B cell (primary cell): ENCODE results near the gene CDC42SE1. TPM values are rescaled to one million over a fixed set of nuclear protein-coding genes. Genes with fewer than 3 reads are reported as not detected.

Experiments used
- ATAC-seq: fragments of 200-7000 bp; cut with Tn5 transposase; one replicate; pipeline ENCODE4 v1.10.0; 2021; ENCODE audit warnings: low read depth, mild to moderate bottlenecking, moderate number of reproducible peaks, moderate library complexity
- CTCF ChIA-PET: fragments of 350-600 bp; sonication (Branson Sonifier 250); formaldehyde crosslinking; loops from one replicate; lab custom pipeline; 2021; ENCODE audit warnings: antibody characterized with exemption, inconsistent platforms; lab: Charles Lee
- POLR2A ChIA-PET: fragments of 350-600 bp; sonication (Branson Sonifier 250); formaldehyde crosslinking; loops from one replicate; lab custom pipeline; 2021; ENCODE audit warnings: antibody characterized with exemption; lab: Charles Lee
- DNase-seq: peaks from one replicate; pipeline ENCODE4 v3.0.0; 2013
- H2AFZ ChIP-seq: 2 replicates; pipeline ENCODE4 v1.6.1; 2012; ENCODE audit warnings: mild to moderate bottlenecking, low read depth, low read length; ENCODE audit not compliant: insufficient read depth, poor library complexity, severe bottlenecking
- H3K27ac ChIP-seq, 2 donors: 1 replicate in 1 of 2; 2 replicates in 1 of 2; pipeline ENCODE4 v1.5.1; 2012 to 2013; ENCODE audit warnings: low read length in 2 of 2, mild to moderate bottlenecking in 2 of 2, moderate library complexity in 1 of 2
- H3K27me3 ChIP-seq, 4 experiments: fragments of 200-600 bp in 1 of 4; sonication (generic) in 1 of 4; replicated peaks in 1 of 4; 1 replicate in 2 of 4; 2 replicates in 2 of 4; pipeline versions ENCODE4 v1.6.1 to v1.7.0; 2013 to 2016; ENCODE audit warnings: low read length in 3 of 4, mild to moderate bottlenecking in 2 of 4, mixed read lengths in 1 of 4, moderate library complexity in 1 of 4; ENCODE audit not compliant: insufficient read depth in 4 of 4, control insufficient read depth in 3 of 4; ENCODE audit errors: control extremely low read depth in 1 of 4
- H3K36me3 ChIP-seq, 2 experiments: replicated peaks in 1 of 2; 1 replicate in 1 of 2; 2 replicates in 1 of 2; pipeline versions ENCODE4 v1.6.1 to v1.7.1; 2013; ENCODE audit warnings: low read length in 1 of 2; ENCODE audit not compliant: insufficient read depth in 2 of 2, control insufficient read depth in 1 of 2; ENCODE audit errors: control extremely low read depth in 1 of 2, extremely low read depth in 1 of 2
- H3K4me1 ChIP-seq, 2 donors: fragments of 200-600 bp in 1 of 2; sonication (generic) in 1 of 2; 1 replicate in 1 of 2; 2 replicates in 1 of 2; pipeline versions ENCODE4 v1.5.1 to v1.6.1; 2013 to 2017; ENCODE audit warnings: low read length in 2 of 2; ENCODE audit not compliant: control insufficient read depth in 2 of 2, insufficient read depth in 2 of 2
- H3K4me2 ChIP-seq: replicated peaks from 2 replicates; pipeline ENCODE3; 2012; ENCODE audit warnings: mild to moderate bottlenecking, low read depth, low read length; ENCODE audit not compliant: poor library complexity, severe bottlenecking
- H3K4me3 ChIP-seq, 5 experiments: fragments of 200-600 bp in 1 of 5; sonication (generic) in 1 of 5; 1 replicate in 3 of 5; 2 replicates in 2 of 5; pipeline versions ENCODE4 v1.5.1 to v1.7.0; 2011 to 2016; ENCODE audit warnings: low read length in 4 of 5, mild to moderate bottlenecking in 4 of 5, low read depth in 2 of 5, control low read depth in 1 of 5, moderate library complexity in 1 of 5; ENCODE audit not compliant: insufficient read depth in 1 of 5; ENCODE audit errors: control extremely low read depth in 1 of 5, extremely low read depth in 1 of 5
- H3K79me2 ChIP-seq: fragments of 200-600 bp; sonication (generic); one replicate; pipeline ENCODE4 v1.6.0; 2016; ENCODE audit warnings: low read length; ENCODE audit not compliant: control insufficient read depth, insufficient read depth
- H3K9ac ChIP-seq: fragments of 200-600 bp; sonication (generic); 2 replicates; pipeline ENCODE4 v1.6.1; 2017; ENCODE audit warnings: mild to moderate bottlenecking, low read length, moderate library complexity
- H3K9me3 ChIP-seq, 3 donors: one replicate each; pipeline versions ENCODE4 v1.6.1 to v1.7.1; 2013; ENCODE audit warnings: low read length in 2 of 3; ENCODE audit not compliant: control insufficient read depth in 2 of 3, insufficient read depth in 1 of 3; ENCODE audit errors: control extremely low read depth in 1 of 3
- H4K20me1 ChIP-seq: 2 replicates; pipeline ENCODE4 v1.6.0; 2012; ENCODE audit warnings: mild to moderate bottlenecking, low read length; ENCODE audit not compliant: insufficient read depth, control insufficient read depth, poor library complexity, severe bottlenecking
- H3K27ac Mint-ChIP-seq: one replicate; pipeline ENCODE4 v1.8.0; 2021; ENCODE audit warnings: mixed read lengths
- H3K27me3 Mint-ChIP-seq: one replicate; pipeline ENCODE4 v1.8.0; 2021; ENCODE audit warnings: mixed read lengths
- H3K4me1 Mint-ChIP-seq: one replicate; pipeline ENCODE4 v1.8.0; 2021; ENCODE audit warnings: mixed read lengths
- H3K4me3 Mint-ChIP-seq: one replicate; pipeline ENCODE4 v1.8.0; 2021; ENCODE audit warnings: mixed read lengths
- H3K9me3 Mint-ChIP-seq: one replicate; pipeline ENCODE4 v1.8.0; 2022; ENCODE audit warnings: mixed read lengths; ENCODE audit not compliant: insufficient read depth
- EZH2 ChIP-seq: IDR thresholded peaks from 2 replicates; pipeline ENCODE4 v1.6.1; 2012; ENCODE audit warnings: borderline replicate concordance, low read depth, mild to moderate bottlenecking, moderate library complexity, low read length; ENCODE audit not compliant: insufficient read depth, poor library complexity, severe bottlenecking
- WGBS: methylation state at CpG from one replicate; pipeline ENCODE4 v1.1.5; 2013; ENCODE audit warnings: missing lambda C conversion rate; ENCODE audit not compliant: insufficient coverage; 5-methylcytosine and 5-hydroxymethylcytosine counted together
- intact Hi-C: fragments of 100-400 bp; cut with micrococcal nuclease; formaldehyde crosslinking; loops from one replicate; pipeline ENCODE4 v1.10.0; 2022
- polyA plus RNA-seq: library from polyadenylated mRNA; depleted of rRNA; stranded (reverse); fragments of >200 nt; gene quantifications from 2 replicates; pipeline ENCODE4 v1.2.3, GENCODE V29; 2012
- total RNA-seq, 2 donors: library from RNA; stranded (reverse); fragments of 120-200 nt in 1 of 2; gene quantifications; 1 replicate in 1 of 2; 2 replicates in 1 of 2; pipeline versions ENCODE4 v1.2.3 to v1.2.4, GENCODE V29; 2013 to 2022
- TF ChIP-seq, protein P1 (sequence below): fragments of 200-600 bp; IDR thresholded peaks from one replicate; pipeline ENCODE4 v1.8.0; 2022; ENCODE audit warnings: antibody characterized with exemption, mild to moderate bottlenecking

Gene CDC42SE1
- total and polyA plus RNA-seq, 2 donors (not counting 1 experiment from before 2014, with no cell fraction given) = 238 to 366 TPM

- DNase-seq (peak; percentile 98), ATAC-seq (peak; percentile 97)
- Histone ChIP-seq H3K27ac (peak within 1 kb of the TSS; percentile 82 to 95), H3K4me2 (peak within 1 kb of the TSS; percentile 97), H3K4me1 (peaks cover 39 to 53% of the 10 kb centered on the region in 2 donors), H3K36me3 (peaks cover 3 to 8% of the 10 kb centered on the region in 2 experiments), H3K4me3 (peak within 1 kb of the TSS; percentile 74 to 98 (median 85)), H3K9ac (peak within 1 kb of the TSS; percentile 98), H3K79me2 (peaks cover 67% of the 10 kb centered on the region), H3K27me3 (no peaks in the 10 kb centered on the region), H4K20me1 (no peaks in the 10 kb centered on the region), H2AFZ (peak within 1 kb of the TSS; percentile 99), H3K9me3 (no peaks in the 10 kb centered on the region)
- no peaks in the 10 kb centered on the region for H3K9me3 Mint-ChIP-seq
- H3K27ac Mint-ChIP-seq = peak within 1 kb of the TSS; percentile 94
- intact Hi-C loops = loop anchor here (1.0 to 5.0 kb wide), 8 partner anchors 12 to 772 kb away; partner anchors contain the start of genes ANP32E, CDC42SE1, GABPB2 and LYSMD1
- WGBS = under 1% methylated on average over 63 of the region's 69 CpGs
- H3K4me1 Mint-ChIP-seq = peaks cover 66% of the 10 kb centered on the region
- H3K4me3 Mint-ChIP-seq = peak within 1 kb of the TSS; percentile 90
- ChIA-PET POLR2A (interaction anchor here (0.7 to 1.5 kb wide), 4 partner anchors 52 to 159 kb away, joined by 3 to 5 read pairs (median 4); partner anchors contain the start of gene MLLT11), CTCF (no interaction called here)
- no peaks in the 10 kb centered on the region for H3K27me3 Mint-ChIP-seq
- TF ChIP-seq EZH2 = no peak
- TF ChIP-seq, protein P1, sequence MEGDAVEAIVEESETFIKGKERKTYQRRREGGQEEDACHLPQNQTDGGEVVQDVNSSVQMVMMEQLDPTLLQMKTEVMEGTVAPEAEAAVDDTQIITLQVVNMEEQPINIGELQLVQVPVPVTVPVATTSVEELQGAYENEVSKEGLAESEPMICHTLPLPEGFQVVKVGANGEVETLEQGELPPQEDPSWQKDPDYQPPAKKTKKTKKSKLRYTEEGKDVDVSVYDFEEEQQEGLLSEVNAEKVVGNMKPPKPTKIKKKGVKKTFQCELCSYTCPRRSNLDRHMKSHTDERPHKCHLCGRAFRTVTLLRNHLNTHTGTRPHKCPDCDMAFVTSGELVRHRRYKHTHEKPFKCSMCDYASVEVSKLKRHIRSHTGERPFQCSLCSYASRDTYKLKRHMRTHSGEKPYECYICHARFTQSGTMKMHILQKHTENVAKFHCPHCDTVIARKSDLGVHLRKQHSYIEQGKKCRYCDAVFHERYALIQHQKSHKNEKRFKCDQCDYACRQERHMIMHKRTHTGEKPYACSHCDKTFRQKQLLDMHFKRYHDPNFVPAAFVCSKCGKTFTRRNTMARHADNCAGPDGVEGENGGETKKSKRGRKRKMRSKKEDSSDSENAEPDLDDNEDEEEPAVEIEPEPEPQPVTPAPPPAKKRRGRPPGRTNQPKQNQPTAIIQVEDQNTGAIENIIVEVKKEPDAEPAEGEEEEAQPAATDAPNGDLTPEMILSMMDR = no peak
Measured at GRCh38 chr1:151008244-151009205, 50.9 kb downstream of the CDC42SE1 start, which contains the start of gene PRUNE1. Gene PRUNE1 (plus strand): TSS chr1:151008449. CDS start chr1:151008633, 184 bp downstream.
